Measurements from ENCODE around the gene SAMD10. TPM values are rescaled to one million over a fixed set of nuclear protein-coding genes. Genes with fewer than 3 reads are reported as not detected.
A peak's percentile ranks its signal among the peaks of the same experiment; 100 is the strongest.

SAMD10 gene
- total and polyA plus RNA-seq, 10 of the 15 experiments (the other 5 are each of a cell fraction or from before 2014, with no cell fraction given): 1.3 to 51.4 (median 17.9) TPM

DNA sequence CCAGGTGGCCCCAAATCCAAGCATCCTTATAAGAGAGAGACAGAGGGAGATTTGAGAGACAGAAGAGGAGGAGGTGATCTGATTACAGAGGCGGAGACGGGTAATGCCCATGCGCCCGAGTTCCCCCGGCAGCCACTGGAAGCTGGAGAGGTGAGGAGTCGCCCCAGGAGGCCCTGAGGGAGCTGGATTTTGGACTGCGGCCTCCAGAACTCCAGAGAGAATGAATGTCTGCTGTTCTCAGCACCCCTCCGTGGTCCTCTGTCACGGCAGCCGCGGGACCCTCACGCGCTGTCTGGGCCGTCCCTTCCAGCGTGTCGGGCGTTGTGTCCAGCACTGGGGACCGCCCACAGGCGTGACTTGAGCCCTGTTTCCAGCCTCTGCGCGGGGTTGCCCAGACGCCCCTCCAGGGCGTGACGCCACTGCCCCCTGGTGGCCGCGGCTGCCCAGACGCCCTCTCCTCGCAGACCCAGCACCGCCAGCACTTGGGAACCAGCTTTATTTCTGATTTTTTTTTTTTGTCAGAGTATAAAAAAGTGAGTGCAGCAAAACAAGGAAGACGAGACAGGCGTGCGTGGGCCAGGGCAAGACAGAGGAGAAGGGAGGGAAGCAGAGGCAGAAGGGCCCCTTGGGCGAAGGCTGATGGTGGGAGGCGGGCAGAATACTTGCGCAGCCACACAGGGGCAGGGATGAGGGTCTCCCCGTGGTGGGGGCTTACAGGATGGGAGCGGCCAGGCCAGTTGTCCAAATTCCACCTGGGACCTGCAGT lies 5.6 kb downstream of the SAMD10 start:
- Histone ChIP-seq H3K9me3 (replicated peaks; ENCODE audit: control insufficient read depth, insufficient read depth, low read length) (no peaks in the 10 kb centered on the region), H2AFZ (ENCODE audit: control insufficient read depth, low read depth, low read length) (no peak overlapping the region), H3K4me1 (ENCODE audit: control insufficient read depth, insufficient read depth, low read length) (peaks cover 21% of the 10 kb centered on the region), H3K4me2 (ENCODE audit: control insufficient read depth, insufficient read depth) (peak overlapping the region; percentile 1; the same call in 1 of the 2 replicates), H3K9ac (ENCODE audit: control insufficient read depth, insufficient read depth, low read length) (no peak overlapping the region), H3K36me3 (ENCODE audit: control insufficient read depth in 2 of 2, insufficient read depth in 2 of 2, low read length in 1 of 2) (peaks cover 8 to 15% of the 10 kb centered on the region in 2 experiments; a peak in 3 of 4 replicates), H3K27ac (ENCODE audit: control insufficient read depth, insufficient read depth) (no peak overlapping the region; the same call in 1 of the 2 replicates), H3K4me3 (no peak overlapping the region), H3K27me3 (replicated peaks in 1 of 2; ENCODE audit: control insufficient read depth in 2 of 2, insufficient read depth in 2 of 2, low read length in 1 of 2) (no peaks in the 10 kb centered on the region), H3K79me2 (ENCODE audit: control insufficient read depth, insufficient read depth, low read length) (peaks cover 24% of the 10 kb centered on the region), H4K20me1 (ENCODE audit: control insufficient read depth, insufficient read depth) (no peaks in the 10 kb centered on the region)
- ATAC-seq (peak; percentile 76), FAIRE-seq (no peak), DNase-seq (ENCODE audit: low read depth, low spot score) (no peak)
- ChIA-PET POLR2A (interaction anchor here (0.6 kb wide), 1 partner anchor 12 kb away, joined by 3 read pairs; no protein-coding TSS in a partner anchor), RAD21 (ENCODE audit: unreplicated experiment) (interaction anchor here (0.6 to 1.8 kb wide), 8 partner anchors 16 to 436 kb away, joined by 3 to 8 read pairs (median 4); partner anchors contain the start of genes PTK6 and TPD52L2), CTCF (interaction anchor here (0.5 to 3.2 kb wide), 19 partner anchors 10 to 437 kb away, joined by 3 to 12 read pairs (median 3); partner anchors contain the start of genes C20orf204, PTK6, TPD52L2 and UCKL1), SMC1A (ENCODE audit: uncharacterized antibody, unreplicated experiment) (interaction anchor here (0.7 to 2.0 kb wide), 4 partner anchors 18 to 436 kb away, joined by 3 to 7 read pairs (median 3); partner anchors contain the start of genes PTK6 and UCKL1)
- intact Hi-C loops (cut with micrococcal nuclease; ENCODE audit: unreplicated experiment): loop anchor here (2.0 to 5.0 kb wide), 2 partner anchors 17 to 437 kb away; partner anchors contain the start of genes PTK6 and UCKL1
- 28% methylated on average over 33 of the region's 37 CpGs for WGBS (ENCODE audit: insufficient coverage, insufficient replicate concordance, low lambda C conversion rate, missing lambda C conversion rate)
- no TSS peak for BruUV-seq (replicated peaks)
- in situ Hi-C loops (cut with MboI): no loop called here
- TF ChIP-seq YBX1 (IDR thresholded peaks at IDR 0.05) (no peak), TCF3 (IDR thresholded peaks at IDR 0.05; ENCODE audit: borderline replicate concordance, insufficient read depth, low read depth, low read length) (no peak), RUNX3 (IDR thresholded peaks at IDR 0.05; ENCODE audit: low read length) (no peak), GABPA (IDR thresholded peaks at IDR 0.05; ENCODE audit: low read depth) (no peak), IRF3 (IDR thresholded peaks at IDR 0.05) (no peak), BCL11A (IDR thresholded peaks at IDR 0.05; ENCODE audit: low read depth, low read length) (no peak), MEF2A (IDR thresholded peaks at IDR 0.05; ENCODE audit: insufficient read depth, low read depth, low read length) (0 out of 2 replicates have a peak, but pooled peaks have one; percentile 16), SIN3A (IDR thresholded peaks at IDR 0.05; ENCODE audit: low read depth, low read length) (no peak), EED (IDR thresholded peaks at IDR 0.05; ENCODE audit: low read depth) (no peak), ZNF687 (IDR thresholded peaks at IDR 0.05) (no peak; the same call in 1 of the 2 replicates), CBFB (IDR thresholded peaks at IDR 0.05; ENCODE audit: low read depth) (no peak), USF2 (IDR thresholded peaks at IDR 0.05; ENCODE audit: borderline replicate concordance, low read depth, low read length) (no peak), CHD2 (IDR thresholded peaks at IDR 0.05; ENCODE audit: borderline replicate concordance, low read depth, low read length) (peak; percentile 40; the same call in 1 of the 2 replicates), HCFC1 (IDR thresholded peaks at IDR 0.05; ENCODE audit: low read length) (no peak), TCF7 (IDR thresholded peaks at IDR 0.05; ENCODE audit: borderline replicate concordance) (no peak)
- TF ChIP-seq, protein P1, sequence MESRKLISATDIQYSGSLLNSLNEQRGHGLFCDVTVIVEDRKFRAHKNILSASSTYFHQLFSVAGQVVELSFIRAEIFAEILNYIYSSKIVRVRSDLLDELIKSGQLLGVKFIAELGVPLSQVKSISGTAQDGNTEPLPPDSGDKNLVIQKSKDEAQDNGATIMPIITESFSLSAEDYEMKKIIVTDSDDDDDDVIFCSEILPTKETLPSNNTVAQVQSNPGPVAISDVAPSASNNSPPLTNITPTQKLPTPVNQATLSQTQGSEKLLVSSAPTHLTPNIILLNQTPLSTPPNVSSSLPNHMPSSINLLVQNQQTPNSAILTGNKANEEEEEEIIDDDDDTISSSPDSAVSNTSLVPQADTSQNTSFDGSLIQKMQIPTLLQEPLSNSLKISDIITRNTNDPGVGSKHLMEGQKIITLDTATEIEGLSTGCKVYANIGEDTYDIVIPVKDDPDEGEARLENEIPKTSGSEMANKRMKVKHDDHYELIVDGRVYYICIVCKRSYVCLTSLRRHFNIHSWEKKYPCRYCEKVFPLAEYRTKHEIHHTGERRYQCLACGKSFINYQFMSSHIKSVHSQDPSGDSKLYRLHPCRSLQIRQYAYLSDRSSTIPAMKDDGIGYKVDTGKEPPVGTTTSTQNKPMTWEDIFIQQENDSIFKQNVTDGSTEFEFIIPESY (IDR thresholded peaks at IDR 0.05): peak; percentile 65; the same call in 1 of the 2 replicates

All from GM12878 (cell line).